Common myeloid progenitor, CD34-positive (primary cell): Measurements from ENCODE around the gene TMC1.

Source experiments
- CTCF ChIA-PET: fragments of 350-600 bp; sonication (Branson Sonifier 250); formaldehyde crosslinking; loops from one replicate; lab custom pipeline; 2021; ENCODE audit warnings: antibody characterized with exemption; lab: Charles Lee
- POLR2A ChIA-PET: fragments of 350-600 bp; sonication (Branson Sonifier 250); formaldehyde crosslinking; loops from one replicate; lab custom pipeline; 2021; ENCODE audit warnings: antibody characterized with exemption; lab: Charles Lee
- DNase-seq, 3 donors: peaks; one replicate each; pipeline versions ENCODE4 v3.0.0 to v3.0.0-alpha.2; 2013
- H3K27ac ChIP-seq, 2 experiments: 1 replicate in 1 of 2; 2 replicates in 1 of 2; pipeline ENCODE4 v1.7.0; 2013; ENCODE audit warnings: inconsistent platforms in 2 of 2, low read length in 2 of 2, mild to moderate bottlenecking in 2 of 2, low read depth in 1 of 2, moderate library complexity in 1 of 2; ENCODE audit not compliant: severe bottlenecking in 2 of 2, insufficient read depth in 1 of 2, poor library complexity in 1 of 2
- H3K27me3 ChIP-seq, 5 experiments: replicated peaks in 2 of 5; 1 replicate in 3 of 5; 2 replicates in 2 of 5; pipeline versions ENCODE4 v1.6.1 to v1.7.0; 2013; ENCODE audit warnings: low read length in 4 of 5, mild to moderate bottlenecking in 2 of 5, moderate library complexity in 2 of 5, inconsistent platforms in 1 of 5; ENCODE audit not compliant: insufficient read depth in 5 of 5, control insufficient read depth in 4 of 5
- H3K36me3 ChIP-seq, 4 experiments: 1 replicate in 2 of 4; 2 replicates in 2 of 4; pipeline versions ENCODE4 v1.6.1 to v1.7.0; 2013; ENCODE audit warnings: low read length in 3 of 4, control low read depth in 1 of 4, mild to moderate bottlenecking in 1 of 4; ENCODE audit not compliant: control insufficient read depth in 4 of 4, insufficient read depth in 4 of 4
- H3K4me1 ChIP-seq, 4 experiments: 1 replicate in 3 of 4; 2 replicates in 1 of 4; pipeline versions ENCODE4 v1.6.1 to v1.7.1; 2013; ENCODE audit warnings: low read length in 3 of 4, mild to moderate bottlenecking in 3 of 4, control low read depth in 1 of 4, inconsistent platforms in 1 of 4, moderate library complexity in 1 of 4; ENCODE audit not compliant: control insufficient read depth in 4 of 4, insufficient read depth in 4 of 4; ENCODE audit errors: control extremely low read depth in 1 of 4
- H3K4me3 ChIP-seq, 7 experiments: 1 replicate in 4 of 7; 2 replicates in 3 of 7; pipeline versions ENCODE4 v1.5.1 to v1.7.0; 2013; ENCODE audit warnings: mild to moderate bottlenecking in 7 of 7, low read length in 6 of 7, moderate library complexity in 6 of 7, inconsistent platforms in 2 of 7, low read depth in 2 of 7, control low read depth in 1 of 7; ENCODE audit not compliant: insufficient read depth in 4 of 7, control insufficient read depth in 1 of 7; ENCODE audit errors: extremely low read depth in 1 of 7
- H3K9me3 ChIP-seq, 5 experiments: 1 replicate in 4 of 5; 2 replicates in 1 of 5; pipeline versions ENCODE4 v1.6.1 to v1.7.1; 2013; ENCODE audit warnings: low read length in 4 of 5, mild to moderate bottlenecking in 2 of 5, inconsistent platforms in 1 of 5, low read depth in 1 of 5, moderate library complexity in 1 of 5; ENCODE audit not compliant: control insufficient read depth in 4 of 5, insufficient read depth in 2 of 5; ENCODE audit errors: control extremely low read depth in 1 of 5
- WGBS: methylation state at CpG from one replicate; pipeline ENCODE4 v1.1.5; 2013; ENCODE audit not compliant: insufficient coverage; 5-methylcytosine and 5-hydroxymethylcytosine counted together

TMC1 gene

GRCh38 chr9:72873456-72873855 lies 352.0 kb downstream of the TMC1 start:
- H3K4me3 ChIP-seq: no peak overlapping the region
- H3K9me3 ChIP-seq: no peaks in the 10 kb centered on the region
- CTCF ChIA-PET: interaction anchor here (0.8 to 3.3 kb wide), 7 partner anchors 16 to 308 kb away, joined by 3 to 32 read pairs (median 12); no protein-coding TSS in a partner anchor
- no peaks in the 10 kb centered on the region for H3K36me3 ChIP-seq
- no CpG with 5 or more reads among the region's 1 CpG for WGBS
- DNase-seq: no peak
- no peaks in the 10 kb centered on the region for H3K27me3 ChIP-seq
- POLR2A ChIA-PET: no interaction called here
- no peak overlapping the region for H3K27ac ChIP-seq
- H3K4me1 ChIP-seq: peaks cover 0 to 3% (median 0%) of the 10 kb centered on the region in 4 experiments

GRCh38 chr9:72874344-72874743 lies 352.9 kb downstream of the TMC1 start:
- DNase-seq: no peak
- no peaks in the 10 kb centered on the region for H3K27me3 ChIP-seq
- H3K9me3 ChIP-seq: no peaks in the 10 kb centered on the region
- WGBS: 100% methylated on average over 2 of the region's 2 CpGs
- H3K4me1 ChIP-seq: peaks cover 0 to 3% (median 0%) of the 10 kb centered on the region in 4 experiments
- no peak overlapping the region for H3K4me3 ChIP-seq
- no peak overlapping the region for H3K27ac ChIP-seq
- ChIA-PET CTCF (interaction anchor here (0.6 kb wide), 2 partner anchors 206 to 502 kb away, joined by 3 to 5 read pairs; no protein-coding TSS in a partner anchor), POLR2A (no interaction called here)
- no peaks in the 10 kb centered on the region for H3K36me3 ChIP-seq

GRCh38 chr9:72875221-72875620 lies 353.8 kb downstream of the TMC1 start:
- no peaks in the 10 kb centered on the region for H3K36me3 ChIP-seq
- H3K27me3 ChIP-seq: no peaks in the 10 kb centered on the region
- CTCF ChIA-PET: interaction anchor here (0.8 kb wide), 1 partner anchor 205 kb away, joined by 3 read pairs; no protein-coding TSS in a partner anchor
- no peak overlapping the region for H3K27ac ChIP-seq
- POLR2A ChIA-PET: no interaction called here
- peaks cover 0 to 3% (median 0%) of the 10 kb centered on the region in 4 experiments for H3K4me1 ChIP-seq
- no peak for DNase-seq
- H3K9me3 ChIP-seq: no peaks in the 10 kb centered on the region
- no peak overlapping the region for H3K4me3 ChIP-seq

GRCh38 chr9:72880821-72881220 lies 359.4 kb downstream of the TMC1 start:
- POLR2A ChIA-PET: no interaction called here

GRCh38 chr9:72882117-72882775 lies 360.8 kb downstream of the TMC1 start:
- no peaks in the 10 kb centered on the region for H3K27me3 ChIP-seq
- no peak overlapping the region for H3K4me3 ChIP-seq
- no peaks in the 10 kb centered on the region for H3K36me3 ChIP-seq
- H3K9me3 ChIP-seq: peaks cover 0 to 2% (median 0%) of the 10 kb centered on the region in 5 experiments
- no peak for DNase-seq
- 94% methylated on average over 5 of the region's 6 CpGs for WGBS
- ChIA-PET POLR2A (no interaction called here), CTCF (interaction anchor here (0.8 kb wide), 1 partner anchor 10 kb away, joined by 3 read pairs; no protein-coding TSS in a partner anchor)
- H3K4me1 ChIP-seq: no peaks in the 10 kb centered on the region
- H3K27ac ChIP-seq: no peak overlapping the region

More at GRCh38 chr9:72880821-72881220, 359.4 kb downstream of the TMC1 start:
- WGBS: 100% methylated on average over 2 of the region's 2 CpGs
- Histone ChIP-seq H3K4me3 (no peak overlapping the region), H3K27ac (no peak overlapping the region), H3K27me3 (no peaks in the 10 kb centered on the region), H3K4me1 (no peaks in the 10 kb centered on the region), H3K36me3 (no peaks in the 10 kb centered on the region), H3K9me3 (no peaks in the 10 kb centered on the region)
- CTCF ChIA-PET: interaction anchor here (0.7 to 1.2 kb wide), 2 partner anchors 8 to 142 kb away, joined by 3 read pairs; no protein-coding TSS in a partner anchor
- no peak for DNase-seq

GRCh38 chr9:72883875-72884274 lies 362.5 kb downstream of the TMC1 start:
- no CpG with 5 or more reads among the region's 3 CpGs for WGBS
- no peaks in the 10 kb centered on the region for H3K27me3 ChIP-seq

GRCh38 chr9:72884508-72884907 lies 363.1 kb downstream of the TMC1 start:
- Histone ChIP-seq H3K4me3 (no peak overlapping the region), H3K27me3 (no peaks in the 10 kb centered on the region), H3K27ac (no peak overlapping the region), H3K4me1 (no peaks in the 10 kb centered on the region), H3K9me3 (peaks cover 0 to 3% (median 2%) of the 10 kb centered on the region in 5 experiments), H3K36me3 (peaks cover 0 to 3% (median 0%) of the 10 kb centered on the region in 4 experiments)
- no CpG with 5 or more reads among the region's 1 CpG for WGBS
- no peak for DNase-seq
- ChIA-PET CTCF (no interaction called here), POLR2A (no interaction called here)

More at GRCh38 chr9:72883875-72884274, 362.5 kb downstream of the TMC1 start:
- DNase-seq: no peak
- no peak overlapping the region for H3K27ac ChIP-seq
- no peaks in the 10 kb centered on the region for H3K4me1 ChIP-seq
- ChIA-PET POLR2A (no interaction called here), CTCF (no interaction called here)
- peaks cover 0 to 3% (median 2%) of the 10 kb centered on the region in 5 experiments for H3K9me3 ChIP-seq
- H3K36me3 ChIP-seq: peaks cover 0 to 3% (median 0%) of the 10 kb centered on the region in 4 experiments
- H3K4me3 ChIP-seq: no peak overlapping the region
